Mammary epithelial cell (primary cell): ENCODE measurements around the gene SULT1A1.

ENCODE experiments used
- CTCF ChIP-seq, 2 donors: IDR thresholded peaks in 1 of 2; conservative IDR thresholded peaks in 1 of 2; 2 replicates each; pipeline ENCODE4 v1.5.1; 2011 to 2012; ENCODE audit warnings: inconsistent platforms in 2 of 2, low read length in 2 of 2, mild to moderate bottlenecking in 2 of 2, control low read depth in 1 of 2, low read depth in 1 of 2; ENCODE audit not compliant: insufficient read depth in 1 of 2; ENCODE audit errors: extremely low read depth in 1 of 2
- EZH2 ChIP-seq: IDR thresholded peaks from 2 replicates; pipeline ENCODE4 v1.6.1; 2012; ENCODE audit warnings: low read length, inconsistent platforms, borderline replicate concordance

DNA sequence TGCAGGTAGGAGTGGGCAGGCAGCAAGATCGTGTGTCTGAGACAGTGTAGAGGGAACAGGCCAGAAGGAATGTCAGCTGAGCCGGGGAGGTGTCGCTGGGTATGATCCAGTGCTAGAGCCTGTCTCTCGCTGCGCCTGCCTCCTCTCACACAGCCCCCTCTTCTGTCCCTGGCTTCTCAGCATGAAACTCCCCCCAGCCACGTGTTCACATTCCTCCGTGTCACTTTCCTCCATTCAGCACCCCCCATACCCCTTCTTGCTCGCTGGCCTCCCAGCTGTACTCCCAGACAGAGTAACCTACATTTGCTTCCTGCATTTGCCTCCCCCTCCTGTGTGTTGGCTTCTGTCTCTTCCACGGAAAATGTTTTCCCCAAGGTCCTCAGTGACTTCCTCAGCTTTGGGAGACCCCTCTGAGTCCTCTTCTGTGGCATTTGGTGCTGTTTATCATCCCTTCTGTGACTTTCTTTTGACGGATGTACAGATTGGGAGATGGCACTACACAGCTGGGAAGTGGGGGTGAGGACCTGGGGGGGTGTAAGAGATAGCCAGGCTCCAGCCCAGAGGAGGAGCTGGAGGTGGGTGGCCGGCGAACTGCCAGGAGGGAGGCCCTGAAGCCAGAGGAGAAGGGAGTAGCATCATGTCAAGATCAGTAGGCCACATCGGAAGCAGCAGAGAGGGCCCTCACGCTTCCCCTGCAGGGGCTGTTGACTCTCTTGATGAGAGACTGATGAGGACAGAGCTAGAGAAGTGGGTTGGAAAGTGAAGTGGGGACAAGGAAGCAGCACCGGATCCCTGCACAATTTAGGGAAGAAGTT lies 36.9 kb downstream of the SULT1A1 start:
- no peak for TF ChIP-seq CTCF (conservative IDR thresholded peaks at IDR 0.05 in 1 of 2, IDR thresholded peaks at IDR 0.05 in 1 of 2; ENCODE audit: extremely low read depth in 1 of 2, insufficient read depth in 1 of 2, low read depth in 1 of 2, low read length in 2 of 2)
- TF ChIP-seq EZH2, result no peak
